Spleen (tissue), 11 donors: ENCODE data around the gene LINC00305. TPM values are rescaled to one million over a fixed set of nuclear protein-coding genes. Genes with fewer than 3 reads are reported as not detected.

Experiments
- DNase-seq: peaks from one replicate; pipeline ENCODE4 v3.0.0-alpha.2; 2020
- H3K27ac ChIP-seq, 8 donors: fragments of 200-600 bp; sonication (generic) in 7 of 8; 1 replicate in 4 of 8; 2 replicates in 4 of 8; pipeline versions ENCODE4 v1.5.0 to v1.8.0; 2016 to 2021; ENCODE audit warnings: inconsistent platforms in 4 of 8, mild to moderate bottlenecking in 4 of 8, moderate library complexity in 1 of 8
- H3K27me3 ChIP-seq, 7 donors: fragments of 200-600 bp; sonication (generic) in 6 of 7; replicated peaks in 1 of 7; 1 replicate in 4 of 7; 2 replicates in 3 of 7; pipeline versions ENCODE4 v1.5.0 to v1.8.0; 2016 to 2021; ENCODE audit warnings: inconsistent platforms in 3 of 7, mild to moderate bottlenecking in 1 of 7
- H3K36me3 ChIP-seq, 6 donors: fragments of 200-600 bp; sonication (generic) in 5 of 6; 1 replicate in 4 of 6; 2 replicates in 2 of 6; pipeline versions ENCODE4 v1.5.0 to v1.8.0; 2016 to 2021; ENCODE audit warnings: inconsistent platforms in 2 of 6
- H3K4me1 ChIP-seq, 6 donors: fragments of 200-600 bp; sonication (generic) in 5 of 6; 1 replicate in 3 of 6; 2 replicates in 3 of 6; pipeline versions ENCODE4 v1.5.0 to v1.8.0; 2016 to 2021; ENCODE audit warnings: inconsistent platforms in 3 of 6
- H3K4me3 ChIP-seq, 8 donors: fragments of 200-600 bp; sonication (generic) in 7 of 8; 1 replicate in 4 of 8; 2 replicates in 4 of 8; pipeline versions ENCODE4 v1.5.0 to v1.8.0; 2016 to 2021; ENCODE audit warnings: inconsistent platforms in 4 of 8, mild to moderate bottlenecking in 4 of 8, moderate library complexity in 2 of 8
- H3K9me3 ChIP-seq, 8 donors: fragments of 200-600 bp; sonication (generic) in 7 of 8; 1 replicate in 4 of 8; 2 replicates in 4 of 8; pipeline versions ENCODE4 v1.5.0 to v1.8.0; 2016 to 2021; ENCODE audit warnings: inconsistent platforms in 4 of 8
- POLR2A ChIP-seq, 3 donors: fragments of 450-650 bp; IDR thresholded peaks; one replicate each; pipeline ENCODE4 v1.5.1; 2017; ENCODE audit warnings: antibody characterized with exemption in 3 of 3, mild to moderate bottlenecking in 1 of 3
- POLR2AphosphoS5 ChIP-seq, 3 donors: sonication (generic); formaldehyde crosslinking; IDR thresholded peaks; one replicate each; pipeline ENCODE4 v1.5.1; 2017; ENCODE audit warnings: antibody characterized with exemption in 3 of 3
- WGBS, 5 donors: extraction: QIAGEN DNeasy Blood & Tissue Kit in 3 of 5; methylation state at CpG; one replicate each; pipeline versions ENCODE4 v1.1.5 to v1.1.7; 2013 to 2018; 5-methylcytosine and 5-hydroxymethylcytosine counted together
- intact Hi-C: fragments of 100-400 bp; cut with DNase I; formaldehyde crosslinking; loops from one replicate; pipeline ENCODE4 v1.15.0; 2023; ENCODE audit warnings: low total_unique reads
- polyA plus RNA-seq, 3 donors: library from polyadenylated mRNA; stranded (reverse); fragments of 200-250 nt; gene quantifications; one replicate each; pipeline ENCODE4 v1.2.1, GENCODE V29; 2013
- total RNA-seq, 7 donors: library from RNA; depleted of rRNA in 3 of 7; stranded (reverse); fragments of >200 nt in 3 of 7; fragmentation: NEBNext Ultra II Directional in 4 of 7; extraction: Animal tissue kit (Norgen Biotek cat#: 25700) in 4 of 7; gene quantifications; one replicate each; pipeline versions ENCODE4 v1.1.0 to v1.2.1, GENCODE V29; 2016 to 2021
- TF ChIP-seq, protein P1 (sequence below), 11 experiments: fragments of 200-600 bp in 7 of 11; fragments of 450-650 bp in 4 of 11; sonication (generic) in 4 of 11; IDR thresholded peaks in 8 of 11; conservative IDR thresholded peaks in 3 of 11; 1 replicate in 7 of 11; 2 replicates in 4 of 11; pipeline versions ENCODE4 v1.4.0 to v1.8.0; 2016 to 2021; ENCODE audit warnings: antibody characterized with exemption in 11 of 11, inconsistent platforms in 4 of 11, mild to moderate bottlenecking in 1 of 11
- donor health status: healthy with polysubstance abuse.
- donor health status: DM: no; HTN: no; CAD: no; lungs with moderate emphysema.
- donor health status: DM: no; HTN: no; CAD: no.
- donor health status: Bipolar disorder and iron deficiency.
- donor health status: healthy.
- donor health status: DM: no; HTN: no; CAD: no.
- donor health status: DM: yes; HTN: yes; CAD: no.

LINC00305 gene
- total and polyA plus RNA-seq, 10 donors, result not detected

DNA sequence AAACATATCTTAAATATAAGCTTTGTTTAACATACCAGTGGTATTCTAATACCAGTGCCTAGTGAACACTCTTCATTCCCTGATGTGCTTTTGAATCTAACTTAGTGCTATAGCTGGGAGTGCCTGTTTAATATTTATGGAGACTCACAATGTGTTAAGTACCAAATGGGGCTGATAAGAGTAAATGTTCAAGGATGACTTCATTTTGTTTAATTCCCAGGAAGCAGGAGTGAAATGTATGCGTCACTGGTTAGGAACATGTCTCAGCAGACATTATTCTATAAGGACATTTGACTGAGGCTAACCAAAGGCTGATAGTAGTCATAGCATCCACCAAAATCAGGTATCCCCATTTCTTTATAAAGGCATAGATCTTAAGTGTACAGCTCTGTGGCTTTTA lies 31.7 kb upstream of the LINC00305 start:
- no peaks in the 10 kb centered on the region for H3K4me1 ChIP-seq
- no peaks in the 10 kb centered on the region for H3K9me3 ChIP-seq
- no peak overlapping the region for H3K27ac ChIP-seq
- WGBS, 5 donors, result 83 to 97% (median 86%) methylated on average over 1 of the region's 1 CpG
- no peaks in the 10 kb centered on the region for H3K36me3 ChIP-seq
- intact Hi-C loops, result no loop called here
- no peak for DNase-seq
- H3K27me3 ChIP-seq, result no peaks in the 10 kb centered on the region
- no peak overlapping the region for H3K4me3 ChIP-seq
- TF ChIP-seq POLR2A (IDR thresholded peaks at IDR 0.05) (no peak), POLR2AphosphoS5 (IDR thresholded peaks at IDR 0.05) (no peak)
- TF ChIP-seq, protein P1, sequence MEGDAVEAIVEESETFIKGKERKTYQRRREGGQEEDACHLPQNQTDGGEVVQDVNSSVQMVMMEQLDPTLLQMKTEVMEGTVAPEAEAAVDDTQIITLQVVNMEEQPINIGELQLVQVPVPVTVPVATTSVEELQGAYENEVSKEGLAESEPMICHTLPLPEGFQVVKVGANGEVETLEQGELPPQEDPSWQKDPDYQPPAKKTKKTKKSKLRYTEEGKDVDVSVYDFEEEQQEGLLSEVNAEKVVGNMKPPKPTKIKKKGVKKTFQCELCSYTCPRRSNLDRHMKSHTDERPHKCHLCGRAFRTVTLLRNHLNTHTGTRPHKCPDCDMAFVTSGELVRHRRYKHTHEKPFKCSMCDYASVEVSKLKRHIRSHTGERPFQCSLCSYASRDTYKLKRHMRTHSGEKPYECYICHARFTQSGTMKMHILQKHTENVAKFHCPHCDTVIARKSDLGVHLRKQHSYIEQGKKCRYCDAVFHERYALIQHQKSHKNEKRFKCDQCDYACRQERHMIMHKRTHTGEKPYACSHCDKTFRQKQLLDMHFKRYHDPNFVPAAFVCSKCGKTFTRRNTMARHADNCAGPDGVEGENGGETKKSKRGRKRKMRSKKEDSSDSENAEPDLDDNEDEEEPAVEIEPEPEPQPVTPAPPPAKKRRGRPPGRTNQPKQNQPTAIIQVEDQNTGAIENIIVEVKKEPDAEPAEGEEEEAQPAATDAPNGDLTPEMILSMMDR (IDR thresholded peaks at IDR 0.05 in 8 of 11, conservative IDR thresholded peaks at IDR 0.05 in 3 of 11), result no peak

DNA sequence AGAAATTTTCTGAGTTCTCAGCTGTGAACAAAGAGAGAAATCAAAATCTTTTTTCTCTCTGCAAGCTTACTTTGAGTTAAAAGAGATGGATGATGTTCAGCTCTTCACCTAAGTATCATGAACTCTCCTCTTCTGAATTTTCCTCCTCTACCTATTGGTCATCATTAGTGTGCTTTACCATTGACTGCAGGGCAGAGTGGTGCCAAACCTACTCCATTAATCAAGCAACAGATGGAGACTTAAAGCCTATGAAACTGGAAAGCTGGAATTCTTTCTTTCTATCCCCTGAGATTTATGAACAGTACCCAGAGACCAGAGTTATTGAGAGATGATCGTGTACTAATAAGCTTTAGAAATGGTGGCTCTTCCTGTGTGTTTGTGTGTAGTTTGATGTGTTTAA lies 31.3 kb upstream of the LINC00305 start:
- Histone ChIP-seq H3K27me3 (no peaks in the 10 kb centered on the region), H3K9me3 (no peaks in the 10 kb centered on the region), H3K36me3 (no peaks in the 10 kb centered on the region), H3K4me3 (no peak overlapping the region), H3K4me1 (no peaks in the 10 kb centered on the region), H3K27ac (no peak overlapping the region)
- no peak for DNase-seq
- intact Hi-C loops, result no loop called here
- 77 to 94% (median 79%) methylated on average over 1 of the region's 1 CpG for WGBS, 5 donors
- TF ChIP-seq POLR2A (IDR thresholded peaks at IDR 0.05) (no peak), POLR2AphosphoS5 (IDR thresholded peaks at IDR 0.05) (no peak)
- TF ChIP-seq, protein P1 (IDR thresholded peaks at IDR 0.05 in 8 of 11, conservative IDR thresholded peaks at IDR 0.05 in 3 of 11), result no peak

DNA sequence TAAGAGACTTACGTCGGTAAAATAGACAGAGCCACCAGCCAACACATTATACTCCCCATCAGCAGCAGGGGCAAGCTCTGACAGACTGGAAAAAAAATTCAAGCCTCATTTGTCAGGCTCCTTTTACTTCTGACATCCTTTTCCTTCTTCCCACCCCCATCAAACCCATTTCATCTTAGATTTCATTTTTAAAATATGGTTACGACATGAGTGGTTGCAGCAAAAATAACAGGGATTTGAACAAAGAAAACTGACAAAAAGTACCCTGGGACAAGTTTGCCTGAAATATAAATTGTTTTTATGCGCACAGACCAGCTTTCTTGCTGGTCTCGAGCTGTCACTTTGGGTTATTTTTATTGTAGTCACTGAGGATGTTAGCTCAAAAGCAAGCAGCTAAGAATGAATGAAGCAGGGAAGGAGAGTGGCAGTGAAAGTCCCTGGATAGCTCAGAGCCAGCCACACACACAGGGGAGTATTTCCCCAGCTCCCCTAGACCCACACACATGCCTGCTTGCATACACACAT lies 30.7 kb upstream of the LINC00305 start:
- H3K27ac ChIP-seq, result no peak overlapping the region
- no peak for TF ChIP-seq POLR2A (IDR thresholded peaks at IDR 0.05)
- H3K4me3 ChIP-seq, result no peak overlapping the region
- H3K4me1 ChIP-seq, result no peaks in the 10 kb centered on the region
- H3K36me3 ChIP-seq, result no peaks in the 10 kb centered on the region
- H3K9me3 ChIP-seq, result no peaks in the 10 kb centered on the region
- DNase-seq, result no peak
- intact Hi-C loops, result no loop called here
- no peaks in the 10 kb centered on the region for H3K27me3 ChIP-seq
- 79 to 84% (median 82%) methylated on average over 5 of the region's 5 CpGs for WGBS, 5 donors

DNA sequence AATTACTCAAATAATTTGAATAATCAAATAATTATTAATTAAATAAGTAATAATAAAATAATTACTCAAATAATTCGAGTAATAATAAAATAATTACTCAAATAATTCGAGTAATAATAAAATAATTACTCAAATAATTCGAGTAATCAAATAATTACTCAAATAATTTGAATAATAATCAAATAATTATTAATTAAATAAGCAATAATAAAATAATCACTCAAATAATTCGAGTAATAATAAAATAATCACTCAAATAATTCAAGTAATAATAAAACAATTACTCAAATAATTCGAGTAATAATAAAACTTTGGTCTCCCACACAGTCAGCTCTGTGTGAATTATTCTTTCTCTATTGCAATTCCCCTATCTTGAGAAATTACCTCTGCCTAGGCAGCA lies 30.0 kb upstream of the LINC00305 start:
- H3K9me3 ChIP-seq, result no peaks in the 10 kb centered on the region
- no peak overlapping the region for H3K27ac ChIP-seq
- H3K4me1 ChIP-seq, result no peaks in the 10 kb centered on the region
- H3K27me3 ChIP-seq, result no peaks in the 10 kb centered on the region
- no peaks in the 10 kb centered on the region for H3K36me3 ChIP-seq
- no peak for TF ChIP-seq POLR2A (IDR thresholded peaks at IDR 0.05)
- intact Hi-C loops, result no loop called here
- H3K4me3 ChIP-seq, result no peak overlapping the region
- 66 to 82% (median 72%) methylated on average over 5 of the region's 5 CpGs for WGBS, 5 donors
- no peak for DNase-seq

DNA sequence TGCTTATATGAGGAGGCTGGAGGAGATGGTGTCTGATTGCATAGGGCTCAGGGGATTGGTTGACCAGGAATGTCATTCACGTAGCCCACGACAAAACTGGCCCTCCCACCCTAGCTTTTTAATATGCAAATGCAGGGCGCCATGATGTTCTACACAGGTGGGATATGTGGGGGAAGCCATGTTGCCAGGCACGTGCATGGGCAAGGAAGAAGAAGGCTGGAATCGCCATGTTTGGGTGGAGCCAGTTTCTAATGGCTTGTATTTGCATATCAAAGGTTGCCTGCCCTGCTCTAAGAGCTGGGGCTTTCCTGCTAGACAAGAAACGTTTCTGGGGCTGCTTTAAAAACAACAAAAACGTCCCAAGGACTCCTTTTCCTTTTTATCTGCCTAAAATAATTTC lies 26.5 kb upstream of the LINC00305 start:
- Histone ChIP-seq H3K9me3 (peaks cover 0 to 8% (median 0%) of the 10 kb centered on the region in 8 donors), H3K4me3 (no peak overlapping the region), H3K27me3 (no peaks in the 10 kb centered on the region), H3K4me1 (no peaks in the 10 kb centered on the region), H3K36me3 (no peaks in the 10 kb centered on the region), H3K27ac (no peak overlapping the region)
- no peak for DNase-seq
- TF ChIP-seq POLR2AphosphoS5 (IDR thresholded peaks at IDR 0.05) (no peak), POLR2A (IDR thresholded peaks at IDR 0.05) (no peak)
- TF ChIP-seq, protein P1 (IDR thresholded peaks at IDR 0.05 in 8 of 11, conservative IDR thresholded peaks at IDR 0.05 in 3 of 11), result no peak
- intact Hi-C loops, result no loop called here
- 71 to 80% (median 76%) methylated on average over 7 of the region's 7 CpGs for WGBS, 5 donors
